Uterus (tissue), 4 donors: ENCODE results near the gene ATOSA. TPM values are rescaled to one million over a fixed set of nuclear protein-coding genes. Genes with fewer than 3 reads are reported as not detected.

ENCODE experiments used
- DNase-seq, 2 donors: peaks; one replicate each; pipeline ENCODE4 v3.0.0-alpha.2; 2019 to 2020
- H3K27ac ChIP-seq, 2 donors: fragments of 200-600 bp; sonication (generic); 1 replicate in 1 of 2; 2 replicates in 1 of 2; pipeline ENCODE4 v1.5.1; 2016 to 2018
- H3K27me3 ChIP-seq, 2 donors: fragments of 200-600 bp; sonication (generic); one replicate each; pipeline ENCODE4 v1.5.1; 2018 to 2019; ENCODE audit warnings: control low read depth in 1 of 2
- H3K36me3 ChIP-seq, 2 donors: fragments of 200-600 bp; sonication (generic); one replicate each; pipeline ENCODE4 v1.5.1; 2019; ENCODE audit warnings: control low read depth in 1 of 2
- H3K4me1 ChIP-seq, 2 donors: fragments of 200-600 bp; sonication (generic); one replicate each; pipeline ENCODE4 v1.5.1; 2018 to 2019; ENCODE audit warnings: control low read depth in 1 of 2
- H3K4me3 ChIP-seq, 2 donors: fragments of 200-600 bp; sonication (generic); 1 replicate in 1 of 2; 2 replicates in 1 of 2; pipeline ENCODE4 v1.5.1; 2018 to 2019; ENCODE audit warnings: mild to moderate bottlenecking in 1 of 2
- H3K9me3 ChIP-seq, 2 donors: fragments of 200-600 bp; sonication (generic); one replicate each; pipeline ENCODE4 v1.5.1; 2019; ENCODE audit warnings: control low read depth in 1 of 2
- CTCF ChIP-seq, 4 experiments: fragments of 200-600 bp in 2 of 4; fragments of 450-650 bp in 2 of 4; sonication (generic) in 2 of 4; IDR thresholded peaks; one replicate each; pipeline ENCODE4 v1.5.1; 2016 to 2019; ENCODE audit warnings: antibody characterized with exemption in 4 of 4, mild to moderate bottlenecking in 2 of 4, moderate library complexity in 1 of 4
- POLR2A ChIP-seq, 2 donors: fragments of 450-650 bp; IDR thresholded peaks; one replicate each; pipeline ENCODE4 v1.6.1; 2016; ENCODE audit warnings: antibody characterized with exemption in 2 of 2, mild to moderate bottlenecking in 1 of 2, moderate library complexity in 1 of 2
- intact Hi-C: fragments of 100-400 bp; cut with DNase I; formaldehyde crosslinking; loops from one replicate; pipeline ENCODE4 v1.15.1; 2023; ENCODE audit warnings: low total_unique reads
- total RNA-seq, 4 donors: library from RNA; depleted of rRNA in 3 of 4; stranded (reverse); fragments of >200 nt in 3 of 4; gene quantifications; one replicate each; pipeline versions ENCODE4 v1.1.0 to v1.2.4, GENCODE V29; 2014 to 2023
- donor health status: DM: yes; HTN: yes; CAD: no.

ATOSA gene
- total RNA-seq, 4 donors from 2014 or later: 45.0 to 114 (median 78.9) TPM

GRCh38 chr15:52699457-52699856, 20.3 kb upstream of the ATOSA start:
- intact Hi-C loops: no loop called here
- Histone ChIP-seq H3K36me3 (no peaks in the 10 kb centered on the region), H3K9me3 (no peaks in the 10 kb centered on the region), H3K4me1 (no peaks in the 10 kb centered on the region), H3K4me3 (no peak overlapping the region), H3K27me3 (no peaks in the 10 kb centered on the region), H3K27ac (no peak overlapping the region)
- TF ChIP-seq POLR2A (IDR thresholded peaks at IDR 0.05) (no peak), CTCF (IDR thresholded peaks at IDR 0.05) (no peak)
- no peak for DNase-seq

GRCh38 chr15:52698514-52698913, 19.3 kb upstream of the ATOSA start:
- no peaks in the 10 kb centered on the region for H3K27me3 ChIP-seq
- no peak for DNase-seq
- H3K27ac ChIP-seq: no peak overlapping the region
- TF ChIP-seq CTCF (IDR thresholded peaks at IDR 0.05) (no peak), POLR2A (IDR thresholded peaks at IDR 0.05) (no peak)
- H3K4me1 ChIP-seq: no peaks in the 10 kb centered on the region
- H3K4me3 ChIP-seq: no peak overlapping the region
- no peaks in the 10 kb centered on the region for H3K9me3 ChIP-seq
- intact Hi-C loops: no loop called here
- no peaks in the 10 kb centered on the region for H3K36me3 ChIP-seq

GRCh38 chr15:52697051-52697450, 17.9 kb upstream of the ATOSA start:
- TF ChIP-seq CTCF (IDR thresholded peaks at IDR 0.05) (no peak), POLR2A (IDR thresholded peaks at IDR 0.05) (no peak)
- no peaks in the 10 kb centered on the region for H3K36me3 ChIP-seq
- H3K27me3 ChIP-seq: no peaks in the 10 kb centered on the region
- no peak overlapping the region for H3K4me3 ChIP-seq
- no peaks in the 10 kb centered on the region for H3K4me1 ChIP-seq
- intact Hi-C loops: no loop called here
- H3K9me3 ChIP-seq: no peaks in the 10 kb centered on the region
- H3K27ac ChIP-seq: no peak overlapping the region
- DNase-seq: no peak

GRCh38 chr15:52695154-52695553, 16.0 kb upstream of the ATOSA start:
- DNase-seq: no peak
- Histone ChIP-seq H3K36me3 (no peaks in the 10 kb centered on the region), H3K27ac (no peak overlapping the region), H3K4me1 (no peaks in the 10 kb centered on the region), H3K4me3 (no peak overlapping the region), H3K27me3 (no peaks in the 10 kb centered on the region), H3K9me3 (no peaks in the 10 kb centered on the region)
- intact Hi-C loops: no loop called here
- TF ChIP-seq POLR2A (IDR thresholded peaks at IDR 0.05): no peak
- no peak for TF ChIP-seq CTCF (IDR thresholded peaks at IDR 0.05)

GRCh38 chr15:52689562-52689961, 10.4 kb upstream of the ATOSA start:
- Histone ChIP-seq H3K36me3 (no peaks in the 10 kb centered on the region), H3K9me3 (no peaks in the 10 kb centered on the region), H3K27ac (no peak overlapping the region), H3K4me3 (no peak overlapping the region), H3K27me3 (no peaks in the 10 kb centered on the region), H3K4me1 (no peaks in the 10 kb centered on the region)
- no peak for DNase-seq
- intact Hi-C loops: no loop called here
- TF ChIP-seq POLR2A (IDR thresholded peaks at IDR 0.05): no peak
- TF ChIP-seq CTCF (IDR thresholded peaks at IDR 0.05): no peak
